Omental fat pad (tissue), 4 donors: Measurements from ENCODE around the gene ZNF8. TPM values are rescaled to one million over a fixed set of nuclear protein-coding genes. Genes with fewer than 3 reads are reported as not detected.
"Not testable (repeated sequence)": the region's sequence is repeated elsewhere in the genome, so short reads cannot be mapped to it uniquely, and the experiment has no call there.

Experiments used
- ATAC-seq: fragments of 150-250 bp; one replicate; pipeline ENCODE4 v1.9.1; 2016; ENCODE audit warnings: mild to moderate bottlenecking, moderate library complexity; ENCODE audit not compliant: low FRiP score
- DNase-seq: peaks from one replicate; pipeline ENCODE4 v3.0.0-alpha.2; 2019; ENCODE audit warnings: low spot score
- CTCF ChIP-seq, 3 donors: fragments of 450-650 bp; IDR thresholded peaks; one replicate each; pipeline ENCODE4 v1.5.1; 2016 to 2017; ENCODE audit warnings: antibody characterized with exemption in 3 of 3, mild to moderate bottlenecking in 3 of 3, moderate library complexity in 2 of 3
- total RNA-seq, 4 donors: library from RNA; depleted of rRNA; stranded (reverse); fragments of >200 nt; gene quantifications; one replicate each; pipeline ENCODE4 v1.1.0, GENCODE V29; 2016

The ZNF8 gene
- total RNA-seq, 4 donors from 2014 or later = 4.6 to 9.3 (median 5.9) TPM

- ATAC-seq = no peak
- no peak for TF ChIP-seq CTCF (IDR thresholded peaks at IDR 0.05)
- DNase-seq = no peak
Observed at GRCh38 chr19:58305932-58306323, 27.2 kb downstream of the ZNF8 start.

GRCh38 chr19:58307736-58308135 lies 29.0 kb downstream of the ZNF8 start:
- DNase-seq (no peak), ATAC-seq (no peak)
- no peak for TF ChIP-seq CTCF (IDR thresholded peaks at IDR 0.05)

GRCh38 chr19:58310685-58311084 lies 31.9 kb downstream of the ZNF8 start:
- ATAC-seq, DNase-seq: not testable (repeated sequence)

- no peak for TF ChIP-seq CTCF (IDR thresholded peaks at IDR 0.05)
- DNase-seq = no peak
- ATAC-seq = no peak
Observed at GRCh38 chr19:58311345-58311865, 32.6 kb downstream of the ZNF8 start.

GRCh38 chr19:58315580-58315979 lies 36.8 kb downstream of the ZNF8 start:
- no peak for TF ChIP-seq CTCF (IDR thresholded peaks at IDR 0.05)
- DNase-seq (no peak), ATAC-seq (no peak)

- TF ChIP-seq CTCF (IDR thresholded peaks at IDR 0.05) = no peak
- ATAC-seq (no peak), DNase-seq (no peak)
Observed at GRCh38 chr19:58317476-58318072, 38.8 kb downstream of the ZNF8 start.

GRCh38 chr19:58318297-58318696 lies 39.5 kb downstream of the ZNF8 start:
- DNase-seq (no peak), ATAC-seq (no peak)
- no peak for TF ChIP-seq CTCF (IDR thresholded peaks at IDR 0.05)
